GM11168 (cell line): ENCODE data around the gene TMEM14A.

Experiments used
- in situ Hi-C: fragments of 300-500 bp; cut with MboI; formaldehyde crosslinking; loops from one replicate; pipeline ENCODE4 v1.12.0; 2022; ENCODE audit warnings: low sequenced_read_pairs; ENCODE audit not compliant: unreplicated experiment

TMEM14A gene

GRCh38 chr6:52670502-52671409, at the start of gene TMEM14A:
TSS of gene TMEM14A (plus strand) at chr6:52671113. CDS start at chr6:52677103, 5,990 bp downstream.
- in situ Hi-C loops: no loop called here

- in situ Hi-C loops: no loop called here
Observed at GRCh38 chr6:52621631-52622030, 49.3 kb upstream of the TMEM14A start.

- in situ Hi-C loops: no loop called here
Observed at GRCh38 chr6:52622810-52623209, 48.1 kb upstream of the TMEM14A start.

GRCh38 chr6:52632011-52632410, 38.9 kb upstream of the TMEM14A start:
- in situ Hi-C loops: no loop called here

GRCh38 chr6:52634211-52634610, 36.7 kb upstream of the TMEM14A start:
- in situ Hi-C loops: no loop called here

GRCh38 chr6:52635049-52635577, 35.8 kb upstream of the TMEM14A start:
- in situ Hi-C loops: no loop called here

- in situ Hi-C loops: no loop called here
Observed at GRCh38 chr6:52636830-52637229, 34.1 kb upstream of the TMEM14A start.

GRCh38 chr6:52639493-52639892, 31.4 kb upstream of the TMEM14A start:
- in situ Hi-C loops: no loop called here

- in situ Hi-C loops: no loop called here
Observed at GRCh38 chr6:52640170-52640569, 30.7 kb upstream of the TMEM14A start.

GRCh38 chr6:52640916-52641315, 30.0 kb upstream of the TMEM14A start:
- in situ Hi-C loops: no loop called here

- in situ Hi-C loops: no loop called here
Observed at GRCh38 chr6:52641388-52641787, 29.5 kb upstream of the TMEM14A start.

GRCh38 chr6:52641826-52642225, 29.1 kb upstream of the TMEM14A start:
- in situ Hi-C loops: no loop called here

- in situ Hi-C loops: no loop called here
Observed at GRCh38 chr6:52642368-52642767, 28.5 kb upstream of the TMEM14A start.

- in situ Hi-C loops: no loop called here
Observed at GRCh38 chr6:52643158-52643557, 27.8 kb upstream of the TMEM14A start.

- in situ Hi-C loops: no loop called here
Observed at GRCh38 chr6:52644253-52644652, 26.7 kb upstream of the TMEM14A start.

- in situ Hi-C loops: no loop called here
Observed at GRCh38 chr6:52645976-52646375, 24.9 kb upstream of the TMEM14A start.

- in situ Hi-C loops: no loop called here
Observed at GRCh38 chr6:52647199-52647598, 23.7 kb upstream of the TMEM14A start.

GRCh38 chr6:52649536-52650160, 21.3 kb upstream of the TMEM14A start:
- in situ Hi-C loops: no loop called here

GRCh38 chr6:52650941-52651340, 20.0 kb upstream of the TMEM14A start:
- in situ Hi-C loops: no loop called here

- in situ Hi-C loops: no loop called here
Observed at GRCh38 chr6:52653151-52653550, 17.8 kb upstream of the TMEM14A start.

- in situ Hi-C loops: no loop called here
Observed at GRCh38 chr6:52654007-52654406, 16.9 kb upstream of the TMEM14A start.
